Jurkat, Clone E6-1 (cell line): Measurements from ENCODE around the gene SNX22.

Experiments used
- DNase-seq: peaks from one replicate; pipeline ENCODE4 v3.0.0-alpha.2; 2011; ENCODE audit warnings: low read depth, low spot score
- H3K4me3 ChIP-seq: 2 replicates; pipeline ENCODE4 v1.5.1; 2011; ENCODE audit warnings: mild to moderate bottlenecking, low read length, control low read depth, moderate library complexity

Gene SNX22

GRCh38 chr15:64185146-64185911 lies 33.8 kb downstream of the SNX22 start:
- no peak for DNase-seq

GRCh38 chr15:64187396-64188191 lies 36.1 kb downstream of the SNX22 start:
- H3K4me3 ChIP-seq: no peak overlapping the region
- no peak for DNase-seq

More at GRCh38 chr15:64185146-64185911, 33.8 kb downstream of the SNX22 start:
- H3K4me3 ChIP-seq: no peak overlapping the region

- H3K4me3 ChIP-seq: no peak overlapping the region
- no peak for DNase-seq
Observed at GRCh38 chr15:64191971-64192830, 40.7 kb downstream of the SNX22 start.

GRCh38 chr15:64193971-64194370 lies 42.4 kb downstream of the SNX22 start:
- no peak overlapping the region for H3K4me3 ChIP-seq
- no peak for DNase-seq

- DNase-seq: no peak
- no peak overlapping the region for H3K4me3 ChIP-seq
Observed at GRCh38 chr15:64197425-64197824, 45.9 kb downstream of the SNX22 start.

- no peak for DNase-seq
- H3K4me3 ChIP-seq: no peak overlapping the region
Observed at GRCh38 chr15:64205202-64205601, 53.7 kb downstream of the SNX22 start.
